ENCODE measurements around the gene ST6GAL1.

The ST6GAL1 gene

GRCh38 chr3:187080799-187081450 is 150.6 kb downstream of the ST6GAL1 start:
- Histone ChIP-seq H3K4me2 (ENCODE audit: low read length) (no peak overlapping the region), H2AFZ (ENCODE audit: insufficient read depth, low read length, poor library complexity) (no peak overlapping the region), H3K23ac (ENCODE audit: low read length) (no peak overlapping the region), H3K79me2 (ENCODE audit: control insufficient read depth, insufficient read depth, low read length, poor library complexity) (no peaks in the 10 kb centered on the region), H3K9me3 (ENCODE audit: insufficient read depth, low read depth, low read length) (no peaks in the 10 kb centered on the region), H2AK5ac (ENCODE audit: low read length) (no peak overlapping the region), H2BK12ac (ENCODE audit: low read length) (no peak overlapping the region), H3K27ac (ENCODE audit: low read depth, low read length) (no peak overlapping the region), H3K27me3 (ENCODE audit: insufficient read depth, low read length) (no peaks in the 10 kb centered on the region), H4K91ac (ENCODE audit: low read depth, low read length) (no peak overlapping the region), H3K9ac (ENCODE audit: low read length) (no peak overlapping the region), H4K8ac (ENCODE audit: low read depth, low read length) (no peak overlapping the region), H3K79me1 (ENCODE audit: low read length) (no peaks in the 10 kb centered on the region), H2BK120ac (ENCODE audit: insufficient read depth, low read length, poor library complexity) (no peak overlapping the region), H3K4me3 (ENCODE audit: low read depth, low read length) (no peak overlapping the region), H2BK5ac (ENCODE audit: low read depth, low read length, poor library complexity) (no peak overlapping the region), H3K4me1 (ENCODE audit: control insufficient read depth in 1 of 2, insufficient read depth in 2 of 2, low read length in 2 of 2) (no peaks in the 10 kb centered on the region), H3K18ac (ENCODE audit: low read length) (no peak overlapping the region), H3K4ac (ENCODE audit: low read depth, low read length) (no peak overlapping the region), H3K14ac (ENCODE audit: low read length) (no peak overlapping the region), H3K36me3 (ENCODE audit: control insufficient read depth in 1 of 2, insufficient read depth in 2 of 2, low read length in 2 of 2) (no peaks in the 10 kb centered on the region), H4K12ac (ENCODE audit: low read depth, low read length) (no peak overlapping the region)
- DNase-seq: no peak
- WGBS (ENCODE audit: extremely low coverage, insufficient coverage, insufficient read length): no CpG with 5 or more reads among the region's 13 CpGs

GRCh38 chr3:187082758-187083375 is 152.5 kb downstream of the ST6GAL1 start:
- H3K23ac ChIP-seq (ENCODE audit: low read length): no peak overlapping the region
- H4K8ac ChIP-seq (ENCODE audit: low read depth, low read length): no peak overlapping the region
- no peak overlapping the region for H3K4me3 ChIP-seq (ENCODE audit: low read depth, low read length)
- no peaks in the 10 kb centered on the region for H3K79me2 ChIP-seq (ENCODE audit: control insufficient read depth, insufficient read depth, low read length, poor library complexity)
- no peak overlapping the region for H2BK5ac ChIP-seq (ENCODE audit: low read depth, low read length, poor library complexity)
- no peak overlapping the region for H2AFZ ChIP-seq (ENCODE audit: insufficient read depth, low read length, poor library complexity)
- H2BK12ac ChIP-seq (ENCODE audit: low read length): no peak overlapping the region
- H3K27me3 ChIP-seq (ENCODE audit: insufficient read depth, low read length): no peaks in the 10 kb centered on the region
- no peaks in the 10 kb centered on the region for H3K4me1 ChIP-seq (ENCODE audit: control insufficient read depth in 1 of 2, insufficient read depth in 2 of 2, low read length in 2 of 2)
- H4K12ac ChIP-seq (ENCODE audit: low read depth, low read length): no peak overlapping the region
- no peaks in the 10 kb centered on the region for H3K9me3 ChIP-seq (ENCODE audit: insufficient read depth, low read depth, low read length)
- WGBS (ENCODE audit: extremely low coverage, insufficient coverage, insufficient read length): no CpG with 5 or more reads among the region's 6 CpGs
- DNase-seq: no peak
- H3K4me2 ChIP-seq (ENCODE audit: low read length): no peak overlapping the region
- no peak overlapping the region for H3K9ac ChIP-seq (ENCODE audit: low read length)
- no peak overlapping the region for H4K91ac ChIP-seq (ENCODE audit: low read depth, low read length)
- no peak overlapping the region for H3K4ac ChIP-seq (ENCODE audit: low read depth, low read length)
- no peaks in the 10 kb centered on the region for H3K36me3 ChIP-seq (ENCODE audit: control insufficient read depth in 1 of 2, insufficient read depth in 2 of 2, low read length in 2 of 2)
- no peak overlapping the region for H3K27ac ChIP-seq (ENCODE audit: low read depth, low read length)
- H2BK120ac ChIP-seq (ENCODE audit: insufficient read depth, low read length, poor library complexity): no peak overlapping the region
- no peak overlapping the region for H2AK5ac ChIP-seq (ENCODE audit: low read length)
- no peak overlapping the region for H3K18ac ChIP-seq (ENCODE audit: low read length)
- no peaks in the 10 kb centered on the region for H3K79me1 ChIP-seq (ENCODE audit: low read length)
- no peak overlapping the region for H3K14ac ChIP-seq (ENCODE audit: low read length)

- Histone ChIP-seq H2BK120ac (ENCODE audit: insufficient read depth, low read length, poor library complexity) (no peak overlapping the region), H3K4ac (ENCODE audit: low read depth, low read length) (no peak overlapping the region), H4K8ac (ENCODE audit: low read depth, low read length) (no peak overlapping the region), H3K9ac (ENCODE audit: low read length) (no peak overlapping the region), H3K36me3 (ENCODE audit: control insufficient read depth in 1 of 2, insufficient read depth in 2 of 2, low read length in 2 of 2) (no peaks in the 10 kb centered on the region), H2AK5ac (ENCODE audit: low read length) (no peak overlapping the region), H3K4me3 (ENCODE audit: low read depth, low read length) (no peak overlapping the region), H2AFZ (ENCODE audit: insufficient read depth, low read length, poor library complexity) (no peak overlapping the region), H3K14ac (ENCODE audit: low read length) (no peak overlapping the region), H3K9me3 (ENCODE audit: insufficient read depth, low read depth, low read length) (no peaks in the 10 kb centered on the region), H2BK5ac (ENCODE audit: low read depth, low read length, poor library complexity) (no peak overlapping the region), H2BK12ac (ENCODE audit: low read length) (no peak overlapping the region), H4K91ac (ENCODE audit: low read depth, low read length) (no peak overlapping the region), H3K18ac (ENCODE audit: low read length) (no peak overlapping the region), H3K27me3 (ENCODE audit: insufficient read depth, low read length) (no peaks in the 10 kb centered on the region), H3K4me2 (ENCODE audit: low read length) (no peak overlapping the region), H3K4me1 (ENCODE audit: control insufficient read depth in 1 of 2, insufficient read depth in 2 of 2, low read length in 2 of 2) (no peaks in the 10 kb centered on the region), H4K12ac (ENCODE audit: low read depth, low read length) (no peak overlapping the region), H3K79me1 (ENCODE audit: low read length) (no peaks in the 10 kb centered on the region), H3K27ac (ENCODE audit: low read depth, low read length) (no peak overlapping the region), H3K79me2 (ENCODE audit: control insufficient read depth, insufficient read depth, low read length, poor library complexity) (no peaks in the 10 kb centered on the region), H3K23ac (ENCODE audit: low read length) (no peak overlapping the region)
- no CpG with 5 or more reads among the region's 5 CpGs for WGBS (ENCODE audit: extremely low coverage, insufficient coverage, insufficient read length)
- DNase-seq: no peak
Observed at GRCh38 chr3:187084126-187084525, 153.8 kb downstream of the ST6GAL1 start.

- Histone ChIP-seq H3K9ac (ENCODE audit: low read length) (no peak overlapping the region), H3K23ac (ENCODE audit: low read length) (no peak overlapping the region), H4K8ac (ENCODE audit: low read depth, low read length) (no peak overlapping the region), H2BK120ac (ENCODE audit: insufficient read depth, low read length, poor library complexity) (no peak overlapping the region), H3K9me3 (ENCODE audit: insufficient read depth, low read depth, low read length) (no peaks in the 10 kb centered on the region), H2BK12ac (ENCODE audit: low read length) (no peak overlapping the region), H3K4me3 (ENCODE audit: low read depth, low read length) (no peak overlapping the region), H3K18ac (ENCODE audit: low read length) (no peak overlapping the region), H3K27ac (ENCODE audit: low read depth, low read length) (no peak overlapping the region), H3K4me1 (ENCODE audit: control insufficient read depth in 1 of 2, insufficient read depth in 2 of 2, low read length in 2 of 2) (no peaks in the 10 kb centered on the region), H3K4me2 (ENCODE audit: low read length) (no peak overlapping the region), H3K4ac (ENCODE audit: low read depth, low read length) (no peak overlapping the region), H3K27me3 (ENCODE audit: insufficient read depth, low read length) (no peaks in the 10 kb centered on the region), H3K14ac (ENCODE audit: low read length) (no peak overlapping the region), H3K79me2 (ENCODE audit: control insufficient read depth, insufficient read depth, low read length, poor library complexity) (no peaks in the 10 kb centered on the region), H4K91ac (ENCODE audit: low read depth, low read length) (no peak overlapping the region), H2AFZ (ENCODE audit: insufficient read depth, low read length, poor library complexity) (no peak overlapping the region), H4K12ac (ENCODE audit: low read depth, low read length) (no peak overlapping the region), H2BK5ac (ENCODE audit: low read depth, low read length, poor library complexity) (no peak overlapping the region), H3K79me1 (ENCODE audit: low read length) (no peaks in the 10 kb centered on the region), H2AK5ac (ENCODE audit: low read length) (no peak overlapping the region), H3K36me3 (ENCODE audit: control insufficient read depth in 1 of 2, insufficient read depth in 2 of 2, low read length in 2 of 2) (no peaks in the 10 kb centered on the region)
- DNase-seq: no peak
- WGBS (ENCODE audit: extremely low coverage, insufficient coverage, insufficient read length): no CpG with 5 or more reads among the region's 2 CpGs
Observed at GRCh38 chr3:187084580-187084979, 154.3 kb downstream of the ST6GAL1 start.
